Measurements from ENCODE around the gene E2F2.

Gene E2F2

DNA sequence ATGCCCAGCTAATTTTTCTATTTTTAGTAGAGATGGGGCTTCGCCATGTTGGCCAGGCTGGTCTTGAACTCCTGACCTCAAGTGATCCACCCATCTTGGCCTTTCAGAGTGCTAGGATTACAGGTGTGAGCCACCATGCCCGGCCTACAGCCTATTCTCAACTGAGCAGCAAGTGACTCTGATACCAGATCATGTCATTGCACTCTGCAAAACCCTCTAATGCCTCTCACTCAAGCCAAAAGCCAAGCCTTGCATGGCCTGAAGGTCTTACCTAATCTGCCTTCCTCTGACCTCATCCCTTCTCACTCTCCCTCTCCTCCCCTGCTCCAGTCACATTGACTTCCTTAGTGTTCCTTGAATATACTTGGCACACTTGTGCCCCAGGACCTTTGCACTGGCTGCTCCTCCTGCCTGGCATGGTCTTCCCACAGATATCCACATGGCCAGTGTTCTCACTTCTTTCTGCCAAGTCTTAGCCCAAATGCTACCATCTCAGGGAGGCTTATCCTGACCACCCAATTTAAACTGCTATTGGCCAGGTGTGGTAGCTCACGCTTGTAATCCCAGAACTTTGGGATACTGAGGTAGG is 38.8 kb downstream of the E2F2 start:
- Histone ChIP-seq H3K4me1 (no peaks in the 10 kb centered on the region), H3K9me3 (no peaks in the 10 kb centered on the region), H3K27ac (no peak overlapping the region), H3K4me3 (no peak overlapping the region), H3K36me3 (no peaks in the 10 kb centered on the region), H3K27me3 (no peaks in the 10 kb centered on the region)
- intact Hi-C loops (cut with DNase I; ENCODE audit: low total_unique reads): no loop called here
- DNase-seq: no peak
- TF ChIP-seq, protein P1, sequence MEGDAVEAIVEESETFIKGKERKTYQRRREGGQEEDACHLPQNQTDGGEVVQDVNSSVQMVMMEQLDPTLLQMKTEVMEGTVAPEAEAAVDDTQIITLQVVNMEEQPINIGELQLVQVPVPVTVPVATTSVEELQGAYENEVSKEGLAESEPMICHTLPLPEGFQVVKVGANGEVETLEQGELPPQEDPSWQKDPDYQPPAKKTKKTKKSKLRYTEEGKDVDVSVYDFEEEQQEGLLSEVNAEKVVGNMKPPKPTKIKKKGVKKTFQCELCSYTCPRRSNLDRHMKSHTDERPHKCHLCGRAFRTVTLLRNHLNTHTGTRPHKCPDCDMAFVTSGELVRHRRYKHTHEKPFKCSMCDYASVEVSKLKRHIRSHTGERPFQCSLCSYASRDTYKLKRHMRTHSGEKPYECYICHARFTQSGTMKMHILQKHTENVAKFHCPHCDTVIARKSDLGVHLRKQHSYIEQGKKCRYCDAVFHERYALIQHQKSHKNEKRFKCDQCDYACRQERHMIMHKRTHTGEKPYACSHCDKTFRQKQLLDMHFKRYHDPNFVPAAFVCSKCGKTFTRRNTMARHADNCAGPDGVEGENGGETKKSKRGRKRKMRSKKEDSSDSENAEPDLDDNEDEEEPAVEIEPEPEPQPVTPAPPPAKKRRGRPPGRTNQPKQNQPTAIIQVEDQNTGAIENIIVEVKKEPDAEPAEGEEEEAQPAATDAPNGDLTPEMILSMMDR (IDR thresholded peaks at IDR 0.05): no peak

DNA sequence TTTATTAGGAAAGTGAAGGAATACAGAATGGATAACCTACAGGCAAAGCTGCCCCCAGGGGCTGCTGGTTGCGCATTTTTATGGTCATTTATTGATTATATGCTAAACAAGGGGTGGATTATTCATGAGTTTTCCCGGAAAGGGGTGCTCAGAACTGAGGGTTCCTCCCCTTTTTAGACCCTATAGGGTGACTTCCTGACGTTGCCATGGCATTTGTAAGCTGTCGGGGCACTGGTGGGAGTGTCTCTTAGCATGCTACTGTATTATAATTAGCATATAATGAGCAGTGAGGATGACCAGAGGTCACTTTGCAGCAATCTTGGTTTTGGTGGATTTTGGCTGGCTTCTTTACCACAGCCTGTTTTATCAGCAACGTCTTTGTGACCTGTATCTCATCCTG is 41.2 kb downstream of the E2F2 start:
- TF ChIP-seq, protein P1 (IDR thresholded peaks at IDR 0.05): no peak
- peaks cover 0 to 4% (median under 1%) of the 10 kb centered on the region in 4 donors for H3K4me1 ChIP-seq
- H3K36me3 ChIP-seq: no peaks in the 10 kb centered on the region
- H3K27ac ChIP-seq: no peak overlapping the region
- DNase-seq: no peak
- no peaks in the 10 kb centered on the region for H3K27me3 ChIP-seq
- no peak overlapping the region for H3K4me3 ChIP-seq
- H3K9me3 ChIP-seq: no peaks in the 10 kb centered on the region
- intact Hi-C loops (cut with DNase I; ENCODE audit: low total_unique reads): no loop called here

DNA sequence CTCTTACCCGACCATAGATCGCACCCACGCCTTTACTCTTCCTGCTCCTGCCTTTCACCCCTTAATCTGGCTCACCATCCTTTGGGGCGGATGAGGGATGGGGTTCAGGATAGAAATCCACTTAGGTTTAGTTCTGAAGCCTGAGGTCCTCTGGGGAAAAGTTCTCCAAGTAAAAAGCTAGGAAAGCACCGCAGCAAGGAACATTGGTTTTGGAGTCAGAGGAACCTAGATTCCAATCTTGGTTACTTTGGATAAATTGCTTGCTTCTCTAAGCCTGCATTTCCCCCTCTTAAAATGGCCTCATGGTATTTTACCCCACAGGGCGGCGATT is 46.1 kb downstream of the E2F2 start:
- no peak for DNase-seq
- Histone ChIP-seq H3K27me3 (no peaks in the 10 kb centered on the region), H3K9me3 (no peaks in the 10 kb centered on the region), H3K4me3 (peak overlapping the region; percentile 81 to 88), H3K27ac (peak overlapping the region; percentile 84 to 90), H3K36me3 (no peaks in the 10 kb centered on the region), H3K4me1 (peaks cover 0 to 30% (median 11%) of the 10 kb centered on the region in 4 donors)
- intact Hi-C loops (cut with DNase I; ENCODE audit: low total_unique reads): no loop called here
- TF ChIP-seq, protein P1 (IDR thresholded peaks at IDR 0.05): no peak

DNA sequence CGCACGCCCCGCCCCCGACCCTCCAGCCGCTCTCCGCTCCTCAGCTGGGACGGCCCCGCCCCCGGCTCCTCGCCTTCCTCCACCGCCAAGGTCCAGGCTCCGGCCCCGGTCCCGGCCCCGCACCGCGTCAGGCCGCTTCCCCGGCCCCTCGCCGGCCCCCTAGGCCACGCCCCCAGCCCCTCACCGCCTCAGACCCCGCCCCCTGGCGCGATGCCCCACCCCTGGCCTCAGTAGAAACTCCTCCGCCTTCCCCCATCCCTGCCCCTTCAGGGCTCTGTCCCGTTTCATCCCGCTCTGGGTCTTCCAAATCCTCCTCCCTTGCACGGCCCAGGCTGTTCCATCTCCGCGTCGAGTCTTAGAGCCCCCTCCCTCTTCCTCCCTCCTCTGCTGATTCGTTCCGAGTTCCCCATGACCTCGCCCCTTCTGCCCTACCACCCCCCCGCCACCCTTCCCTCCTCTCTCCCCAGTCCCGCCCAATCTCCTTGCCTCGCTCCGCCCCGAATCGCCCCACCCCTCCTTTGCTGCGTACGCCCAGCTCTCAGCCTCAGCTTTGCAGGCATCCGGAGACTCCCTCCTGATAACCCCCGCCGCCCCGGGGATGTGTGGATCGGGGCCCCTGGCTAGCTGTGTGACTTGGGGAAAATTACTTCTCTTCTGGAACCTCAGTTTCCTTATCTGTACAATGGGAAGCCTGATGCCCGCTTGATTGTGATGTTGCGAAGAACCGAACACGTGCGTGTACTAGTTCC is 46.6 kb downstream of the E2F2 start:
- Histone ChIP-seq H3K27ac (peak overlapping the region; percentile 84 to 90), H3K4me3 (peak overlapping the region; percentile 81 to 88)

DNA sequence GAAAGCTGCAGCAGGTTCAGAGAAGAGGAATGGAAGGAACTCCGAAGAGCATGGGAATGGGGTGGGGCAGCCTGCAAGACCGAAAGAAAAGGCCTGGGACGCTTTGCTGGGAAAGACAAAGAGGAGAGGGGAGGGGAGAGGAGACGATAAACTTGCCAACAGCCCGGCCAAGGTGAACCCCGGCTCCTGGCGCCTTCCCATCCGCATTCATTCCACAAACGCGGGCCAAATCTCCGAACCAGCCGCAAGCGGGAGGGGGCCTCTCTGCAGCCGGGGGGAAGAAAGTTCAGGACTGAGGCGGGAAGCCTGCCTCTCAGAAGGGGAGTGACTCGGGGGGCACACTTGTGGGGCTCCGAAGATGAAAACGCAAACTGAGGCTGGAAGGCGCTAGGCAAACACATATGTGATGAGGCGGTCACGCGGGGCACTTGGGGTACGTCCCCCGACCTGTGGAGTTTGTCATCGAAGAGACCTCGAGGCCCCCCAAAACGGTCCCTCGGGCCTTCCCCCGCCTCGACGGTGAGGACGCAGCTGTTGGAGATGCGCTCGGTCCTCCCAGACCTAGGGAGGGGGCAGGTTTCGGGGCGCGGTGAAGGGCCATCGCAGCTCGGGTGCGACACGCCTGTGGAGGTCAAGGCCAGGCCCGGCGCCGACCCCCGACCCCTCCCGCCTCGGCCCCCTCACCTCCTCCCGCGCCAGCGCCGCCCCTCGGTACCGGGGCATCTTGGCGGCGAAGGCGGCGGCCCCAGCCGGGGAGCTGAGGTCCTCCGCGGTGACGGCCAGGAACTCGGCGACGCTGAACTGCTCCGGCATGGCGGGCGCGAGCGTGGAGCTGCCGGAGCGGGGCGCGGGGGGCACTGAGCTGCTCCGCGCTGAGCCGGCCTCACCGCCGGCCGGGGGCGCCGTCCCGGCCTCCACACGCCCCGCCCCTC is 47.4 kb downstream of the E2F2 start, which contains the start of gene ASAP3:
Gene ASAP3, minus strand, starts transcription at position 859 of the 932 bp plus-strand sequence. Its CDS starts 46 bp downstream, at position 813.
- H3K27ac ChIP-seq: peak within 1 kb of the TSS; percentile 84 to 90
- H3K9me3 ChIP-seq: no peaks in the 10 kb centered on the region
- TF ChIP-seq, protein P1 (IDR thresholded peaks at IDR 0.05): peak in 1 of 2 experiments; percentile 19
- peak within 1 kb of the TSS; percentile 81 to 88 for H3K4me3 ChIP-seq
- peak; percentile 37 to 73 for DNase-seq
- intact Hi-C loops (cut with DNase I; ENCODE audit: low total_unique reads): loop anchor here (5.0 kb wide), 1 partner anchor 56 kb away; no protein-coding TSS in a partner anchor
- H3K27me3 ChIP-seq: no peaks in the 10 kb centered on the region
- H3K4me1 ChIP-seq: peaks cover 0 to 42% (median 15%) of the 10 kb centered on the region in 4 donors
- H3K36me3 ChIP-seq: no peaks in the 10 kb centered on the region

More for the DNA sequence above, 46.6 kb downstream of the E2F2 start:
- H3K27me3 ChIP-seq: no peaks in the 10 kb centered on the region
- TF ChIP-seq, protein P1 (IDR thresholded peaks at IDR 0.05): no peak
- intact Hi-C loops (cut with DNase I; ENCODE audit: low total_unique reads): loop anchor here (5.0 kb wide), 1 partner anchor 57 kb away; no protein-coding TSS in a partner anchor
- H3K9me3 ChIP-seq: no peaks in the 10 kb centered on the region
- no peaks in the 10 kb centered on the region for H3K36me3 ChIP-seq
- peak; percentile 93 to 96 for DNase-seq
- H3K4me1 ChIP-seq: peaks cover 0 to 34% (median 11%) of the 10 kb centered on the region in 4 donors

Data from tibial artery (tissue), 4 donors.